K562 (cell line): ENCODE data around the gene UNC5C. TPM values are rescaled to one million over a fixed set of nuclear protein-coding genes. Genes with fewer than 3 reads are reported as not detected.

Experiments used
- ATAC-seq: fragments of 200-7000 bp; cut with Tn5 transposase; 3 replicates; pipeline ENCODE4 v1.9.1; 2020; ENCODE audit warnings: moderate library complexity
- BruUV-seq: library from RNA; stranded (reverse); fragments of 400-500 nt; replicated peaks from 2 replicates; lab custom pipeline; 2021; lab: Mats Ljungman, UMichigan
- CTCF ChIA-PET: fragments of 300-600 bp; formaldehyde crosslinking; extraction: SDS; loops from one replicate; lab custom pipeline; 2021; ENCODE audit warnings: low intra/inter-chr PET ratio; lab: Yijun Ruan, JAX
- POLR2A ChIA-PET: fragments of 300-600, 350-650 bp; sonication (Branson Sonifier 250); formaldehyde crosslinking; extraction: SDS; loops from one replicate; lab custom pipeline; 2021; ENCODE audit warnings: antibody characterized with exemption, inconsistent platforms; lab: Yijun Ruan, JAX
- DNase-seq, 4 experiments: peaks; one replicate each; pipeline versions ENCODE4 v3.0.0 to v3.0.0-alpha.2; 2011 to 2018; ENCODE audit warnings: low spot score in 3 of 4, mixed read lengths in 3 of 4; ENCODE audit errors: extremely low read depth in 1 of 4
- FAIRE-seq: peaks from 2 replicates; lab custom pipeline; 2011; peaks lifted over from hg19 to GRCh38; lab: Jason Lieb, UNC
- H2AFZ ChIP-seq: 2 replicates; pipeline ENCODE4 v1.6.0; 2011; ENCODE audit warnings: low read depth, low read length, control low read depth, inconsistent platforms
- H3K27ac ChIP-seq: fragments of 200-600 bp; 3 replicates; pipeline ENCODE4 v1.8.0; 2011; ENCODE audit warnings: low read depth, mild to moderate bottlenecking, control low read depth, inconsistent platforms, low read length, moderate library complexity, mixed read lengths; ENCODE audit errors: extremely low read depth
- H3K27me3 ChIP-seq, 2 experiments: fragments of 300-600 bp in 1 of 2; 2 replicates in 1 of 2; 3 replicates in 1 of 2; pipeline versions ENCODE4 v1.6.0 to v1.8.0; 2011; ENCODE audit warnings: inconsistent platforms in 2 of 2, low read length in 2 of 2, mild to moderate bottlenecking in 1 of 2, mixed read lengths in 1 of 2, moderate library complexity in 1 of 2; ENCODE audit not compliant: control insufficient read depth in 2 of 2, insufficient read depth in 2 of 2
- H3K36me3 ChIP-seq: fragments of 300-600 bp; 3 replicates; pipeline ENCODE4 v1.8.0; 2011; ENCODE audit warnings: mild to moderate bottlenecking, low read length, inconsistent platforms; ENCODE audit not compliant: control insufficient read depth, insufficient read depth
- H3K4me1 ChIP-seq, 2 experiments: fragments of 200-600 bp in 1 of 2; replicated peaks in 1 of 2; 2 replicates in 1 of 2; 3 replicates in 1 of 2; pipeline versions ENCODE4 v1.5.1 to v1.8.0; 2011; ENCODE audit warnings: inconsistent platforms in 2 of 2, low read length in 2 of 2, mild to moderate bottlenecking in 1 of 2, mixed read lengths in 1 of 2, moderate library complexity in 1 of 2; ENCODE audit not compliant: control insufficient read depth in 2 of 2, insufficient read depth in 2 of 2
- H3K4me2 ChIP-seq: 2 replicates; pipeline ENCODE4 v1.6.1; 2011; ENCODE audit warnings: low read length, control low read depth, inconsistent platforms, mixed read lengths; ENCODE audit not compliant: insufficient read depth
- H3K4me3 ChIP-seq: fragments of 200-600 bp; sonication (generic), shearing (Covaris generic); 2 replicates; pipeline ENCODE4 v1.5.1; 2016; ENCODE audit warnings: control low read depth, inconsistent platforms
- H3K79me2 ChIP-seq: fragments of 200-600 bp; 3 replicates; pipeline ENCODE4 v1.8.0; 2011; ENCODE audit warnings: low read length, inconsistent platforms; ENCODE audit not compliant: control insufficient read depth, insufficient read depth
- H3K9ac ChIP-seq, 2 experiments: 2 replicates each; pipeline versions ENCODE4 v1.6.0 to v1.6.1; 2011; ENCODE audit warnings: low read depth in 2 of 2, low read length in 2 of 2, control low read depth in 1 of 2, inconsistent platforms in 1 of 2, mild to moderate bottlenecking in 1 of 2, mixed read lengths in 1 of 2; ENCODE audit not compliant: insufficient read depth in 1 of 2
- H3K9me1 ChIP-seq: one replicate; pipeline ENCODE4 v1.6.0; 2011; ENCODE audit warnings: inconsistent platforms, mild to moderate bottlenecking, low read length, moderate library complexity; ENCODE audit not compliant: control insufficient read depth, insufficient read depth
- H3K9me3 ChIP-seq: replicated peaks from 2 replicates; pipeline ENCODE4 v1.5.1; 2011; ENCODE audit warnings: low read depth, low read length, inconsistent platforms; ENCODE audit not compliant: control insufficient read depth, insufficient read depth
- H4K20me1 ChIP-seq: replicated peaks from 2 replicates; pipeline ENCODE4 v1.6.1; 2011; ENCODE audit warnings: low read length, inconsistent platforms, mixed read lengths; ENCODE audit not compliant: control insufficient read depth, insufficient read depth
- AFF1 ChIP-seq, 2 experiments: fragments of 450-650 bp; IDR thresholded peaks; 2 replicates each; pipeline ENCODE4 v1.6.1; 2018; ENCODE audit warnings: mild to moderate bottlenecking in 2 of 2, low read depth in 1 of 2; ENCODE audit not compliant: partially characterized antibody in 2 of 2
- CBFA2T3 ChIP-seq: fragments of 450-650 bp; IDR thresholded peaks from 2 replicates; pipeline ENCODE4 v1.6.1; 2017
- CHAMP1 ChIP-seq: fragments of 450-650 bp; IDR thresholded peaks from 2 replicates; pipeline ENCODE4 v1.6.1; 2016; ENCODE audit warnings: mild to moderate bottlenecking
- CHD2 ChIP-seq: IDR thresholded peaks from 2 replicates; pipeline ENCODE4 v1.6.1; 2011; ENCODE audit warnings: low read depth, low read length
- FOXJ2 ChIP-seq: fragments of 200-800 bp; sonication (Bioruptor generic); IDR thresholded peaks from 2 replicates; pipeline ENCODE4 v1.6.1; 2016; ENCODE audit warnings: missing genetic modification characterization, missing compliant biosample characterization
- FOXJ3 ChIP-seq: sonication (generic); formaldehyde crosslinking; IDR thresholded peaks from 2 replicates; pipeline ENCODE4 v1.4.0; 2020; ENCODE audit warnings: mild to moderate bottlenecking, missing genetic modification reagents
- GATAD2A ChIP-seq: fragments of 450-650 bp; IDR thresholded peaks from 2 replicates; pipeline ENCODE4 v1.6.1; 2017
- HMG20A ChIP-seq: fragments of 450-650 bp; formaldehyde crosslinking; conservative IDR thresholded peaks from 2 replicates; pipeline ENCODE4 v1.4.0; 2020; ENCODE audit warnings: mild to moderate bottlenecking, mixed read lengths
- MXD1 ChIP-seq: fragments of 250-450 bp; sonication (Bioruptor Pico); IDR thresholded peaks from 2 replicates; pipeline ENCODE4 v1.8.0; 2021; ENCODE audit warnings: borderline replicate concordance, mild to moderate bottlenecking, moderate library complexity; ENCODE audit not compliant: poor library complexity, severe bottlenecking
- POLR2A ChIP-seq: fragments of 450-650 bp; conservative IDR thresholded peaks from 2 replicates; pipeline ENCODE4 v1.6.1; 2016
- PYGO2 ChIP-seq: fragments of 450-650 bp; IDR thresholded peaks from 2 replicates; pipeline ENCODE4 v1.6.1; 2016; ENCODE audit warnings: mild to moderate bottlenecking, missing genetic modification characterization, moderate library complexity, missing compliant biosample characterization
- RAD21 ChIP-seq, 2 experiments: fragments of 250-450 bp in 1 of 2; fragments of 450-650 bp in 1 of 2; sonication (Bioruptor Pico) in 1 of 2; formaldehyde crosslinking in 1 of 2; IDR thresholded peaks in 1 of 2; conservative IDR thresholded peaks in 1 of 2; 2 replicates each; pipeline versions ENCODE4 v1.4.0 to v1.8.0; 2020 to 2022; ENCODE audit warnings: mild to moderate bottlenecking in 2 of 2, moderate library complexity in 1 of 2
- RNF2 ChIP-seq: sonication (generic); IDR thresholded peaks from 2 replicates; pipeline ENCODE4 v1.6.1; 2016
- SREBF1 ChIP-seq: fragments of 150-350 bp; IDR thresholded peaks from 2 replicates; pipeline ENCODE4 v1.6.1; 2014; ENCODE audit warnings: antibody characterized with exemption, low read depth, low read length, borderline replicate concordance
- ZNF668 ChIP-seq: fragments of 250-450 bp; sonication (Bioruptor Pico); IDR thresholded peaks from 2 replicates; pipeline ENCODE4 v1.8.0; 2022; ENCODE audit warnings: mild to moderate bottlenecking, inconsistent platforms
- WGBS: fragments of 100-300 bp; shearing (Covaris generic); methylation state at CpG from one replicate; pipeline ENCODE4 v1.1.6; 2016; ENCODE audit warnings: low coverage, mixed read lengths; ENCODE audit not compliant: insufficient coverage; ENCODE audit errors: missing lambda C conversion rate; 5-methylcytosine and 5-hydroxymethylcytosine counted together
- in situ Hi-C: fragments of 300-500 bp; cut with MboI; formaldehyde crosslinking; loops from 4 replicates; pipeline ENCODE4 v1.15.0; 2018; ENCODE audit warnings: inconsistent platforms, mixed read lengths
- intact Hi-C: fragments of 100-400 bp; cut with micrococcal nuclease; formaldehyde crosslinking; loops from 2 replicates; pipeline ENCODE4 v1.14.2; 2022
- polyA plus RNA-seq, 8 experiments: library from polyadenylated mRNA; depleted of rRNA in 4 of 8; stranded (reverse) in 5 of 8; unstranded in 3 of 8; fragments of >200 nt; fragmentation: Nextera tagmentation in 2 of 8; fragmentation: Illumina TruSeq in 1 of 8; extraction: Ambion mirVana in 2 of 8; extraction: Trizol in 1 of 8; gene quantifications; 2 replicates each; pipeline versions ENCODE4 v1.2.1 to v1.2.3, GENCODE V29; 2011 to 2014; ENCODE audit warnings: inconsistent platforms in 1 of 8, missing spikeins in 1 of 8
- total RNA-seq, 7 experiments: library from RNA; depleted of rRNA in 6 of 7; stranded (reverse); fragments of >200 nt in 6 of 7; fragmentation: Illumina TruSeq in 2 of 7; extraction: Trizol in 2 of 7; gene quantifications; 2 replicates each; pipeline versions ENCODE4 v1.2.1 to v1.2.3, GENCODE V29; 2011 to 2021; ENCODE audit warnings: low replicate concordance in 1 of 7

Gene UNC5C
- total and polyA plus RNA-seq, 9 of the 15 experiments (the other 6 are each of a cell fraction or from before 2014, with no cell fraction given): under 0.01 to 0.10 (median 0.03) TPM; not detected in 1

- no peaks in the 10 kb centered on the region for H3K9me3 ChIP-seq
- no peaks in the 10 kb centered on the region for H3K27me3 ChIP-seq
- H2AFZ ChIP-seq: no peak overlapping the region
- ATAC-seq (peak; percentile 61; the same call in 1 of the 3 replicates), FAIRE-seq (no peak), DNase-seq (no peak)
- H3K36me3 ChIP-seq: no peaks in the 10 kb centered on the region
- H3K4me3 ChIP-seq: no peak overlapping the region
- no peak overlapping the region for H3K9ac ChIP-seq
- in situ Hi-C loops: no loop called here
- H4K20me1 ChIP-seq: no peaks in the 10 kb centered on the region
- no peak overlapping the region for H3K27ac ChIP-seq
- no peaks in the 10 kb centered on the region for H3K79me2 ChIP-seq
- no peaks in the 10 kb centered on the region for H3K9me1 ChIP-seq
- intact Hi-C loops: loop anchor here (1.0 kb wide), 1 partner anchor 99 kb away; no protein-coding TSS in a partner anchor
- no peaks in the 10 kb centered on the region; a peak in 3 of 5 replicates for H3K4me1 ChIP-seq
- POLR2A ChIA-PET: interaction anchor here (1.1 to 1.7 kb wide), 2 partner anchors 10 to 16 kb away, joined by 4 to 5 read pairs; no protein-coding TSS in a partner anchor
- no peak overlapping the region for H3K4me2 ChIP-seq
- BruUV-seq: no TSS peak
- CTCF ChIA-PET: interaction anchor here (1.1 kb wide), 1 partner anchor 100 kb away, joined by 3 read pairs; no protein-coding TSS in a partner anchor
- WGBS: 12% methylated on average over 5 of the region's 5 CpGs
- TF ChIP-seq ZNF668 (no peak), FOXJ2 (tag) (no peak), RNF2 (no peak), CBFA2T3 (no peak), CHD2 (no peak), MXD1 (CRISPR knock-in tag) (no peak), SREBF1 (no peak), CHAMP1 (no peak), HMG20A (CRISPR knock-in tag) (no peak), FOXJ3 (CRISPR knock-in tag) (no peak), AFF1 (IDR thresholded peaks at IDR 0.05; ENCODE audit: low read depth in 1 of 2, partially characterized antibody in 2 of 2) (no peak), GATAD2A (no peak), PYGO2 (tag) (no peak), POLR2A (no peak), RAD21 (CRISPR knock-in tag; conservative IDR thresholded peaks at IDR 0.05 in 1 of 2, IDR thresholded peaks at IDR 0.05 in 1 of 2) (peak; percentile 10 to 53; a peak in 2 of 4 replicates)
These were observed 282.7 kb downstream of the UNC5C start for GRCh38 chr4:95265814-95266740.
